ENCODE measurements around the gene GRIP1. TPM values are rescaled to one million over a fixed set of nuclear protein-coding genes. Genes with fewer than 3 reads are reported as not detected.

The GRIP1 gene
- total and polyA plus RNA-seq, 4 donors: 0.38 to 3.4 (median 1.3) TPM

GRCh38 chr12:66405395-66405794 lies 273.5 kb downstream of the GRIP1 start:
- intact Hi-C loops (cut with DNase I): loop anchor here in 1 of 2 donors (5.0 kb wide), 1 partner anchor 133 kb away; no protein-coding TSS in a partner anchor
- Histone ChIP-seq H3K27ac (ENCODE audit: low read depth in 1 of 2, low read length in 2 of 2) (no peak overlapping the region), H3K9me3 (ENCODE audit: control insufficient read depth, low read length) (no peaks in the 10 kb centered on the region), H3K4me3 (ENCODE audit: low read length in 2 of 2) (no peak overlapping the region), H3K4me1 (ENCODE audit: control insufficient read depth in 1 of 2, insufficient read depth in 2 of 2, low read length in 2 of 2) (no peaks in the 10 kb centered on the region), H3K36me3 (ENCODE audit: control insufficient read depth in 1 of 2, insufficient read depth in 2 of 2, low read length in 1 of 2) (no peaks in the 10 kb centered on the region), H3K27me3 (ENCODE audit: control insufficient read depth in 1 of 2, insufficient read depth in 2 of 2, low read length in 1 of 2) (no peaks in the 10 kb centered on the region)
- no peak for ATAC-seq (ENCODE audit: low FRiP score)
- DNase-seq: no peak

DNA sequence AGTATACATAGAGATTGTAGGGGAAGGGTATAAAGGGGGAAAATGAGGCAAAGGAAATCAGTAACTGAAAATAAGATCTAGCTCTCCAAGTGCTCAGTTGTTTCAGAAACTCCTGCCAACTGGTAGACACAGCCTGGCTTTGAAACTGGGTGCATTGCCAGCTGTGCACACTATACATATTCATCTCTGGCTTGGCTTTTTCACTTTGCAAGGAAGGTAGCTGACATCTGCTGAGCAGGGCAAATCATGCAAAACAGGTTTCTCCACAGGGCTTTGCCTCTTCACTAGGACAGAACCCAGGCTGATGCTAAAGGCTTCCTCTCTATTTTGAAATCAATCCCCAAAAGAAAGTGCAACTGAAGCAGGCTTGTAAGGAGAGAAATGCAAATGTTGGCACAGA lies 275.1 kb downstream of the GRIP1 start:
- intact Hi-C loops (cut with DNase I): no loop called here
- no peak for ATAC-seq (ENCODE audit: low FRiP score)
- Histone ChIP-seq H3K27ac (ENCODE audit: low read depth in 1 of 2, low read length in 2 of 2) (no peak overlapping the region), H3K4me3 (ENCODE audit: low read length in 2 of 2) (no peak overlapping the region), H3K36me3 (ENCODE audit: control insufficient read depth in 1 of 2, insufficient read depth in 2 of 2, low read length in 1 of 2) (no peaks in the 10 kb centered on the region), H3K9me3 (ENCODE audit: control insufficient read depth, low read length) (no peaks in the 10 kb centered on the region), H3K27me3 (ENCODE audit: control insufficient read depth in 1 of 2, insufficient read depth in 2 of 2, low read length in 1 of 2) (no peaks in the 10 kb centered on the region), H3K4me1 (ENCODE audit: control insufficient read depth in 1 of 2, insufficient read depth in 2 of 2, low read length in 2 of 2) (no peaks in the 10 kb centered on the region)
- no peak for DNase-seq

GRCh38 chr12:66399911-66400306 lies 279.0 kb downstream of the GRIP1 start:
- Histone ChIP-seq H3K4me3 (ENCODE audit: low read length in 2 of 2) (no peak overlapping the region), H3K27ac (ENCODE audit: low read depth in 1 of 2, low read length in 2 of 2) (no peak overlapping the region), H3K27me3 (ENCODE audit: control insufficient read depth in 1 of 2, insufficient read depth in 2 of 2, low read length in 1 of 2) (no peaks in the 10 kb centered on the region), H3K4me1 (ENCODE audit: control insufficient read depth in 1 of 2, insufficient read depth in 2 of 2, low read length in 2 of 2) (no peaks in the 10 kb centered on the region), H3K9me3 (ENCODE audit: control insufficient read depth, low read length) (no peaks in the 10 kb centered on the region), H3K36me3 (ENCODE audit: control insufficient read depth in 1 of 2, insufficient read depth in 2 of 2, low read length in 1 of 2) (no peaks in the 10 kb centered on the region)
- WGBS, 2 donors: 79 to 86% methylated on average over 3 of the region's 3 CpGs
- intact Hi-C loops (cut with DNase I): no loop called here
- ATAC-seq (ENCODE audit: low FRiP score): no peak
- DNase-seq: no peak

DNA sequence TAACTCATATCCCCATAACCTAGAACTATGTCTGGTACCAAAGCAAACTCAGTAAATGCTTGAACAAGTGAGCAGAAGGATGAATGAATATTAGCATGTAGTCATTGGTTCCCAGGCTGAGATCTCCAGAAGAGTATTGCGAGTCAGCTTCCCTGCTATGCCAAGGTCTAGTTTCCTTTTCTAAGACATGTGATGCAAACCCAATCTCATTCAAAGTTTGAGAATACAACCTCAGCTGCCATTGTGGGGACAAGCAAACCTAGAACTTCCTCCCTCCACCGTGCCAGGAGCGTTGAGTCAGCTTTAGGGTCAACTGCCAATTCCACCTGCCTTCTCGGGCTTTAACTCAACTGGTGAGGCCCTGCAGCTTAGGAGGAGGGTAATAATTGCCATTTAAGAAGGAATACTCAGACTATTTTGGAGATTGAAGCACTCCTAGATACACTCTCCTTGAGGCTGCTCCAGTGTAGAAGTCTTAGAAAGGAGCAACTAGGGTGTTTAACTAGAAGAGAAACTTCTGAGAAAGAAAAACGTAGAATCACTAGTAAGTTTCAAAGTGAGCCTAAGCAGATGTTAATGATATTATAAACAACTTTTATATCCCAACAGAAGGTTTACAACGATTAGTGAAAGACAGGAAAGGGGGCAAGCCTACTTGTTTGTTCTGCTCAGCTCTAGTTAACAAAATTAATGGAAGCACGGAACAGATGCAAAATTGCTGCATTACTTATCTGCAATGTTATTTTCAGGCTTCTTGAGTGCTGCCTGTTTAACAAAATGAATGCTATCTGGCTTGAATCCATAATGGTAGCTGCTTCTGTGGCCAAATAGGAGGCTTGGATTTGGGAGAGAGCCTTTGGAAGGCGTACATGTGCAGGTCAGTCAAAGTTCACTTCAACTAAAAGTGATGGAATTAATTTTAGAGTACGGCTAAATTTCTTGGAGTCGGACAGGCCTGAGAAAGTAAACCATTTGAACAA lies 279.7 kb downstream of the GRIP1 start:
- ATAC-seq (ENCODE audit: low FRiP score): no peak
- no peaks in the 10 kb centered on the region for H3K36me3 ChIP-seq (ENCODE audit: control insufficient read depth in 1 of 2, insufficient read depth in 2 of 2, low read length in 1 of 2)
- WGBS, 2 donors: 44 to 51% methylated on average over 10 of the region's 10 CpGs
- intact Hi-C loops (cut with DNase I): no loop called here
- H3K4me3 ChIP-seq (ENCODE audit: low read length in 2 of 2): no peak overlapping the region
- no peaks in the 10 kb centered on the region for H3K27me3 ChIP-seq (ENCODE audit: control insufficient read depth in 1 of 2, insufficient read depth in 2 of 2, low read length in 1 of 2)
- DNase-seq: no peak
- no peaks in the 10 kb centered on the region for H3K4me1 ChIP-seq (ENCODE audit: control insufficient read depth in 1 of 2, insufficient read depth in 2 of 2, low read length in 2 of 2)
- H3K9me3 ChIP-seq (ENCODE audit: control insufficient read depth, low read length): no peaks in the 10 kb centered on the region
- H3K27ac ChIP-seq (ENCODE audit: low read depth in 1 of 2, low read length in 2 of 2): no peak overlapping the region

GRCh38 chr12:66397574-66398290 lies 281.1 kb downstream of the GRIP1 start:
- 91 to 93% methylated on average over 5 of the region's 5 CpGs for WGBS, 2 donors
- no peak overlapping the region for H3K27ac ChIP-seq (ENCODE audit: low read depth in 1 of 2, low read length in 2 of 2)
- DNase-seq: no peak
- H3K4me3 ChIP-seq (ENCODE audit: low read length in 2 of 2): no peak overlapping the region
- H3K9me3 ChIP-seq (ENCODE audit: control insufficient read depth, low read length): no peaks in the 10 kb centered on the region
- H3K4me1 ChIP-seq (ENCODE audit: control insufficient read depth in 1 of 2, insufficient read depth in 2 of 2, low read length in 2 of 2): no peaks in the 10 kb centered on the region
- H3K27me3 ChIP-seq (ENCODE audit: control insufficient read depth in 1 of 2, insufficient read depth in 2 of 2, low read length in 1 of 2): no peaks in the 10 kb centered on the region
- intact Hi-C loops (cut with DNase I): no loop called here
- ATAC-seq (ENCODE audit: low FRiP score): no peak
- no peaks in the 10 kb centered on the region for H3K36me3 ChIP-seq (ENCODE audit: control insufficient read depth in 1 of 2, insufficient read depth in 2 of 2, low read length in 1 of 2)

DNA sequence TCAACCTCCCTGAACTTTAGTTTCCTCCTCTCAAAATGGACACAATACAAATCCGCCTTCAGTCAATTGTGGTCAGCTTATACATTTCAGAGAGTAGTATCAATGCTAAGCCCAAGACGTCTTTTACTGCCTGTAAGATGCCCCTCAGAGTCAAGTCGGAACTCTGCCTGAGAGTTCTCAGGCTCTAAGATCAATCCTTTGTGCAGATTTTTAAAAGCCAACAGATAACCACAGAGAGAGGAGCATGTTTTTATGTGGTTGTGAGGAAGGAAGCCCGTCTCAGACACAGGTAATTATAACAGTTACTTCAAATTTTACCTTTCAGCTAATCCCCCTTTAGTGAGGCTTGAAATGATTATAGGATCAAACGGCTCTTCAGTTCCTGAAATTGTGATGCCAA lies 285.0 kb downstream of the GRIP1 start:
- intact Hi-C loops (cut with DNase I): no loop called here
- H3K4me3 ChIP-seq (ENCODE audit: low read length in 2 of 2): no peak overlapping the region
- no peaks in the 10 kb centered on the region for H3K9me3 ChIP-seq (ENCODE audit: control insufficient read depth, low read length)
- H3K4me1 ChIP-seq (ENCODE audit: control insufficient read depth in 1 of 2, insufficient read depth in 2 of 2, low read length in 2 of 2): no peaks in the 10 kb centered on the region
- H3K36me3 ChIP-seq (ENCODE audit: control insufficient read depth in 1 of 2, insufficient read depth in 2 of 2, low read length in 1 of 2): no peaks in the 10 kb centered on the region
- WGBS, 2 donors: 64 to 69% methylated on average over 5 of the region's 5 CpGs
- H3K27ac ChIP-seq (ENCODE audit: low read depth in 1 of 2, low read length in 2 of 2): no peak overlapping the region
- no peaks in the 10 kb centered on the region for H3K27me3 ChIP-seq (ENCODE audit: control insufficient read depth in 1 of 2, insufficient read depth in 2 of 2, low read length in 1 of 2)
- no peak for DNase-seq
- no peak for ATAC-seq (ENCODE audit: low FRiP score)

DNA sequence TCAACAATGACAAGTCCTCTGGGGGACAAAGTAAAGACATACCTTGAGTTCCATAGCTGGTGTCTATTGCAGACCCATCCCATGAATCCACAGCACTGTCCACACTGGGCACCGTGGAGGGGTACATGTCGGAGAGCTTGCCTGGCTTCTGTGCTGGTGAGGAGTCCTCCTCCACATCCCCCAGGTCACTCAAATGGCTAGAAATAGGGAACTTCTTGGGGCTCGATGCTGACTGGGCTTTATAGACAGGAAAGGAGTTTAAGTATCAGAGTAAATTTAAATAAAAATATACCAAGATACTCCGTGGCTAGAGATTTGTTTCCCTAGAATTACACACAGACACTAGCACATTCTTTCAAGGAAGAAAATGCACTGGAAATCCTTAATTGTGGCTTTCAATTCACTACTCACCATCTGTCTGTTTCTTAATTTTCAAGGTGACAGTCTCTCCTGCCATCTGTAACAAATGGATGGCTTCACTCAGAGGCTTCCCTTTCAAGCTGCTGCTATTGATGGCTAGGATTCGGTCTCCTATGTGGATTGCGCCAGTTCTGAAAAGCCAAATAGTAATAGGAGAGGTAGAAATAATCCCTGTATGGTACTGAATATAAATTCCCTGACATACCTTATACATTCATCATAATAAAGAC lies 286.5 kb downstream of the GRIP1 start:
- Histone ChIP-seq H3K4me1 (ENCODE audit: control insufficient read depth in 1 of 2, insufficient read depth in 2 of 2, low read length in 2 of 2) (no peaks in the 10 kb centered on the region), H3K27me3 (ENCODE audit: control insufficient read depth in 1 of 2, insufficient read depth in 2 of 2, low read length in 1 of 2) (no peaks in the 10 kb centered on the region), H3K9me3 (ENCODE audit: control insufficient read depth, low read length) (no peaks in the 10 kb centered on the region), H3K4me3 (ENCODE audit: low read length in 2 of 2) (no peak overlapping the region), H3K27ac (ENCODE audit: low read depth in 1 of 2, low read length in 2 of 2) (no peak overlapping the region), H3K36me3 (ENCODE audit: control insufficient read depth in 1 of 2, insufficient read depth in 2 of 2, low read length in 1 of 2) (no peaks in the 10 kb centered on the region)
- intact Hi-C loops (cut with DNase I): no loop called here
- WGBS, 2 donors: 88 to 95% methylated on average over 6 of the region's 6 CpGs
- DNase-seq (no peak), ATAC-seq (ENCODE audit: low FRiP score) (no peak)

DNA sequence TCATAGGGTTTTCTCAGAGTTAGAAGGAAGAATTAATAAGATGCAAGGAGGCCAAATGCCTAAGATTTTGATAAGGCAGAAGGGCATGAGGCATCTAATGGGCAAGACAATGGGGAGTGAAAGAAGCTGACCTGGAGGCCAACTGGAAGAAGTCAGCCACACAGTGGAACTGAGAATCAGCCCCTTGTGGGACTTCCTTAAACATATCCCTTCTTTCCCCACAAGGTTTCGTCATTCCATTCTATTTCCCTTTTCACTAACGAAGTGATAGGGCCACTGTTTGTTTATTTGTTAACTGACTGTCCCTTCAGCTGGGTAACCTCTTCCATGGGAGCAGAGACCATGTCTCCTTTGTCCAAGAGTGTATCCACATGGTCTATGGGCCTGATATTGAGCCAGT lies 290.4 kb downstream of the GRIP1 start:
- H3K9me3 ChIP-seq (ENCODE audit: control insufficient read depth, low read length): peaks cover 4% of the 10 kb centered on the region
- no peak overlapping the region for H3K27ac ChIP-seq (ENCODE audit: low read depth in 1 of 2, low read length in 2 of 2)
- H3K27me3 ChIP-seq (ENCODE audit: control insufficient read depth in 1 of 2, insufficient read depth in 2 of 2, low read length in 1 of 2): no peaks in the 10 kb centered on the region
- ATAC-seq (ENCODE audit: low FRiP score) (no peak), DNase-seq (no peak)
- no peaks in the 10 kb centered on the region for H3K4me1 ChIP-seq (ENCODE audit: control insufficient read depth in 1 of 2, insufficient read depth in 2 of 2, low read length in 2 of 2)
- no peak overlapping the region for H3K4me3 ChIP-seq (ENCODE audit: low read length in 2 of 2)
- H3K36me3 ChIP-seq (ENCODE audit: control insufficient read depth in 1 of 2, insufficient read depth in 2 of 2, low read length in 1 of 2): no peaks in the 10 kb centered on the region
- intact Hi-C loops (cut with DNase I): no loop called here
- 80 to 81% methylated on average over 2 of the region's 2 CpGs for WGBS, 2 donors
